Esophagus muscularis mucosa (tissue), 4 donors: ENCODE results near the gene SARM1. TPM values are rescaled to one million over a fixed set of nuclear protein-coding genes. Genes with fewer than 3 reads are reported as not detected.

Experiments used
- DNase-seq: peaks from one replicate; pipeline ENCODE4 v3.0.0-alpha.2; 2017; ENCODE audit errors: extremely low spot score
- H3K27ac ChIP-seq, 4 donors: fragments of 200-600 bp; sonication (generic); replicated peaks in 1 of 4; 1 replicate in 3 of 4; 2 replicates in 1 of 4; pipeline ENCODE4 v1.5.1; 2016 to 2019; ENCODE audit warnings: mild to moderate bottlenecking in 1 of 4
- H3K27me3 ChIP-seq, 4 donors: fragments of 200-600 bp; sonication (generic); one replicate each; pipeline versions ENCODE4 v1.5.1 to v1.6.0; 2016 to 2019
- H3K36me3 ChIP-seq, 4 donors: fragments of 200-600 bp; sonication (generic); one replicate each; pipeline ENCODE4 v1.5.1; 2016 to 2019
- H3K4me1 ChIP-seq, 4 donors: fragments of 200-600 bp; sonication (generic); one replicate each; pipeline ENCODE4 v1.5.1; 2016 to 2019
- H3K4me3 ChIP-seq, 4 donors: fragments of 200-600 bp; sonication (generic); 1 replicate in 2 of 4; 2 replicates in 2 of 4; pipeline ENCODE4 v1.5.1; 2016 to 2019; ENCODE audit warnings: mild to moderate bottlenecking in 4 of 4, moderate library complexity in 1 of 4
- H3K9me3 ChIP-seq, 4 donors: fragments of 200-600 bp; sonication (generic); 1 replicate in 3 of 4; 2 replicates in 1 of 4; pipeline ENCODE4 v1.5.1; 2016 to 2019
- CTCF ChIP-seq, 3 experiments: fragments of 200-600 bp in 2 of 3; fragments of 450-650 bp in 1 of 3; sonication (generic) in 2 of 3; IDR thresholded peaks; one replicate each; pipeline ENCODE4 v1.5.1; 2017 to 2019; ENCODE audit warnings: antibody characterized with exemption in 3 of 3, mild to moderate bottlenecking in 2 of 3, moderate library complexity in 1 of 3
- EP300 ChIP-seq: sonication (generic); formaldehyde crosslinking; IDR thresholded peaks from one replicate; pipeline ENCODE4 v1.6.1; 2017; ENCODE audit warnings: antibody characterized with exemption
- POLR2A ChIP-seq: fragments of 450-650 bp; IDR thresholded peaks from one replicate; pipeline ENCODE4 v1.6.1; 2017; ENCODE audit warnings: antibody characterized with exemption, moderate library complexity, mild to moderate bottlenecking, low read depth
- POLR2AphosphoS5 ChIP-seq, 2 donors: sonication (generic); formaldehyde crosslinking; IDR thresholded peaks; one replicate each; pipeline ENCODE4 v1.6.1; 2017; ENCODE audit warnings: antibody characterized with exemption in 2 of 2
- WGBS: methylation state at CpG from one replicate; pipeline ENCODE4 v1.1.5; 2018; 5-methylcytosine and 5-hydroxymethylcytosine counted together
- intact Hi-C: fragments of 100-400 bp; cut with DNase I; formaldehyde crosslinking; loops from one replicate; pipeline ENCODE4 v1.15.1; 2023
- total RNA-seq, 4 donors: library from RNA; depleted of rRNA; stranded (reverse); fragments of >200 nt; gene quantifications; one replicate each; pipeline versions ENCODE4 v1.1.0 to v1.2.1, GENCODE V29; 2016

Gene SARM1
- total RNA-seq, 4 donors from 2014 or later: 8.3 to 24.9 (median 13.8) TPM

GRCh38 chr17:28348979-28349378 is 22.5 kb upstream of the SARM1 start:
- H3K36me3 ChIP-seq: peaks cover 68 to 100% (median 98%) of the 10 kb centered on the region in 4 donors
- no peak overlapping the region for H3K27ac ChIP-seq
- no peak for DNase-seq
- H3K4me3 ChIP-seq: no peak overlapping the region
- intact Hi-C loops: no loop called here
- peaks cover 9 to 17% (median 12%) of the 10 kb centered on the region in 4 donors for H3K4me1 ChIP-seq
- no peaks in the 10 kb centered on the region for H3K27me3 ChIP-seq
- WGBS: 70% methylated on average over 2 of the region's 3 CpGs
- H3K9me3 ChIP-seq: no peaks in the 10 kb centered on the region
- TF ChIP-seq POLR2AphosphoS5 (IDR thresholded peaks at IDR 0.05): no peak
- TF ChIP-seq POLR2A: no peak
- TF ChIP-seq CTCF (IDR thresholded peaks at IDR 0.05): no peak
- TF ChIP-seq EP300: no peak

- no peak for DNase-seq
- H3K4me3 ChIP-seq: no peak overlapping the region
- TF ChIP-seq POLR2AphosphoS5 (IDR thresholded peaks at IDR 0.05) (no peak), CTCF (IDR thresholded peaks at IDR 0.05) (no peak), POLR2A (no peak), EP300 (no peak)
- H3K27me3 ChIP-seq: no peaks in the 10 kb centered on the region
- 92% methylated on average over 7 of the region's 7 CpGs for WGBS
- intact Hi-C loops: no loop called here
- H3K9me3 ChIP-seq: no peaks in the 10 kb centered on the region
- peaks cover 67 to 100% (median 96%) of the 10 kb centered on the region in 4 donors for H3K36me3 ChIP-seq
- no peak overlapping the region for H3K27ac ChIP-seq
- H3K4me1 ChIP-seq: peaks cover 9 to 18% (median 15%) of the 10 kb centered on the region in 4 donors
Observed at GRCh38 chr17:28350271-28350670, 21.2 kb upstream of the SARM1 start.

GRCh38 chr17:28357061-28357900 is 14.2 kb upstream of the SARM1 start, which contains the start of gene POLDIP2:
POLDIP2 (minus strand) TSS chr17:28357527; CDS start chr17:28357448, 79 bp downstream.
- peaks cover 21 to 37% (median 29%) of the 10 kb centered on the region in 4 donors for H3K4me1 ChIP-seq
- intact Hi-C loops: no loop called here
- no peaks in the 10 kb centered on the region for H3K27me3 ChIP-seq
- peak; percentile 99 for DNase-seq
- peaks cover 51 to 70% (median 61%) of the 10 kb centered on the region in 4 donors for H3K36me3 ChIP-seq
- TF ChIP-seq POLR2A (peak; percentile 93), CTCF (IDR thresholded peaks at IDR 0.05) (peak in 1 of 3 experiments; percentile 38), EP300 (no peak), POLR2AphosphoS5 (IDR thresholded peaks at IDR 0.05) (peak; percentile 93 to 99)
- H3K27ac ChIP-seq: peak within 1 kb of the TSS; percentile 86 to 95 (median 95)
- H3K9me3 ChIP-seq: no peaks in the 10 kb centered on the region
- 0% methylated on average over 9 of the region's 80 CpGs for WGBS
- peak within 1 kb of the TSS; percentile 92 to 99 (median 94) for H3K4me3 ChIP-seq

- H3K4me3 ChIP-seq: peak overlapping the region; percentile 92 to 99 (median 94)
- intact Hi-C loops: no loop called here
- no peaks in the 10 kb centered on the region for H3K27me3 ChIP-seq
- peak overlapping the region; percentile 86 to 95 (median 95) for H3K27ac ChIP-seq
- H3K36me3 ChIP-seq: peaks cover 48 to 70% (median 61%) of the 10 kb centered on the region in 4 donors
- DNase-seq: no peak
- H3K9me3 ChIP-seq: no peaks in the 10 kb centered on the region
- 4% methylated on average over 4 of the region's 4 CpGs for WGBS
- H3K4me1 ChIP-seq: peaks cover 21 to 37% (median 29%) of the 10 kb centered on the region in 4 donors
- no peak for TF ChIP-seq CTCF (IDR thresholded peaks at IDR 0.05)
- no peak for TF ChIP-seq EP300
- TF ChIP-seq POLR2A: no peak
- no peak for TF ChIP-seq POLR2AphosphoS5 (IDR thresholded peaks at IDR 0.05)
Observed at GRCh38 chr17:28357901-28358197, 13.6 kb upstream of the SARM1 start.
